ENCODE results near the gene DHRS1. TPM values are rescaled to one million over a fixed set of nuclear protein-coding genes. Genes with fewer than 3 reads are reported as not detected.
A peak's percentile ranks its signal among the peaks of the same experiment; 100 is the strongest.

DHRS1 gene
- total RNA-seq, 1 donor from 2014 or later, result 31.4 TPM

DNA sequence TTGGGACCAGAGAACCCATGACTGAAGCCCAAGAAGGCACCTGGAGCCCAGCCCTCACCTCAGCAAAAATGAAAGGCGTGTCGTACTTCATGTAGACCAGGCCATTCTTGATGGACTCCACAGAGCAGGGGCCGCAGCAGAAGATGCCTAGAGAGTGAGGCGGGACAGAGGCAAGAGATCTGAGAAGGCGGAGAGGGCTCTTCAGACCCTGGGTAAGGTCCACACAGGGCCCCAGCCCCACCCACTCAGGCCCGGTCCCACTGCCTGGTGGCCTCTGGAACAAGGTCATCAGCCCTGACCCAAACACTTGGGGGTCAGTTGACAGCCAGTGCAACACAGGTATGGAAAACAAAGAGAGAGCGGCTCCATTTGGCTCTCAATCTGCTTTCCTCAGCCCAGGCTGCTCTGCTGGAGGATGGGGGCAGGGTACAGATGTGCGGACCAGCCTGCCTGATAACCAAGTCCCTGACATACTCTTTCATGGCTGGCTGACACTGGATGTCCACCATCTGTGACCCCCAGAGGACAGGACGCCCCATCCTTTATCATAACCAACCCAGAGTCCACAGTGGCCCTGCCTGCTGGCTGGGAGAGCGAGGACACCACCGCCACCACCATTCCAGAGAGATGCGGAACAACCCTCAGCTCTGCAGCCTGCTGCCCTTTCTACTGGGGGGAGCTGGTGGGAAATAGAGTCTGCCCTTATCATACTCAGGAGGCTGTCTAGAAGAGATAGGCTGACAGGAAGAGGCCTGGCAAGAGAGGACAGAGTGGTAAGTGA is 43.5 kb downstream of the DHRS1 start:
- Mint-ChIP-seq H3K9me3 (no peaks in the 10 kb centered on the region), H3K27ac (peak overlapping the region; percentile 59), H3K36me3 (no peaks in the 10 kb centered on the region), H3K27me3 (no peaks in the 10 kb centered on the region), H3K4me1 (ENCODE audit: unreplicated experiment) (no peaks in the 10 kb centered on the region), H3K4me3 (no peak overlapping the region)
- no peak for DNase-seq (ENCODE audit: extremely low spot score, unreplicated experiment)
- TF ChIP-seq CTCF (conservative IDR thresholded peaks at IDR 0.05), result no peak

- Mint-ChIP-seq H3K9me3 (no peaks in the 10 kb centered on the region), H3K27me3 (no peaks in the 10 kb centered on the region), H3K27ac (no peak overlapping the region), H3K4me1 (ENCODE audit: unreplicated experiment) (no peaks in the 10 kb centered on the region), H3K36me3 (no peaks in the 10 kb centered on the region), H3K4me3 (no peak overlapping the region)
- no peak for TF ChIP-seq CTCF (conservative IDR thresholded peaks at IDR 0.05)
- no peak for DNase-seq (ENCODE audit: extremely low spot score, unreplicated experiment)
Observed at GRCh38 chr14:24255438-24255837, 44.1 kb downstream of the DHRS1 start.

DNA sequence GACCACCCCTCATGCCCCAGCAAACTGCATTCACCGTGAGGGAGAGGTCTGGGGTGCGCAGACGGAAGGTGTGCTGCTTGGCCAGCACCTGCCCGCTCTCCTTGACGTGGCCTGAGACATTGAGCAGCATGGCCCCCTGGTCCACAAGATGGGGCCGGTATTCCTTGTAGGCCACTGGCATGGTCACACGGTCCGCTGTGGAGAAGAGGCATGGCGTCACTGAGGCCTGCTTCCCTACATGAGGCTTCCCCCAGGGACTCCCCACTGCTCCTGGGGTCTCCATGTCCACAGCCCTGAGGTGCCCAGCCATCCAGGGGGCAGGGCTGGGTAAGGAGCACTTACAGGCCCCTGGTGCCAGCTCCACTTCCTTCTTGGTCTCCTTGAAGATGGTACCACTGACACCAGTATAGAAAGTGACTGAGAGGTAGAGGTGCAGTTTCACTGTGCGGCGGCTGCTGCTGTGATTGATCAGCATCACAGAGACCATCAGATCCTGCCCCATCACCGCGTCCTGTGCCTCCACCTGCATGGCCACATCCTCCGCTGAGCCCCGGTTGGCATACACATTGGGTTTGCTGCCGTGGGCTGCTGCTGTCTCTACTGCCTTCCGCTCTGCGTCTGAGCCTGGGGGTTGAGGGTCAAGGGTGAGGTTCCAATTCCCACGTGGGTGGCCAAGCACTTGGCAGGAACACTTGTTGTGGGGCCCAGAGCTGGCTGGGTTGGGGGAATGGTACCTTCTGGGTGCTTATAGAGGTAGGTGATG is 44.8 kb downstream of the DHRS1 start:
- TF ChIP-seq CTCF (conservative IDR thresholded peaks at IDR 0.05), result no peak
- H3K27ac Mint-ChIP-seq, result no peak overlapping the region
- H3K27me3 Mint-ChIP-seq, result no peaks in the 10 kb centered on the region
- no peak overlapping the region for H3K4me3 Mint-ChIP-seq
- no peak for DNase-seq (ENCODE audit: extremely low spot score, unreplicated experiment)
- H3K36me3 Mint-ChIP-seq, result no peaks in the 10 kb centered on the region
- H3K9me3 Mint-ChIP-seq, result no peaks in the 10 kb centered on the region
- no peaks in the 10 kb centered on the region for H3K4me1 Mint-ChIP-seq (ENCODE audit: unreplicated experiment)

- Mint-ChIP-seq H3K36me3 (no peaks in the 10 kb centered on the region), H3K9me3 (no peaks in the 10 kb centered on the region), H3K27me3 (no peaks in the 10 kb centered on the region), H3K27ac (peak overlapping the region; percentile 31), H3K4me3 (no peak overlapping the region), H3K4me1 (ENCODE audit: unreplicated experiment) (no peaks in the 10 kb centered on the region)
- no peak for TF ChIP-seq CTCF (conservative IDR thresholded peaks at IDR 0.05)
- no peak for DNase-seq (ENCODE audit: extremely low spot score, unreplicated experiment)
Observed at GRCh38 chr14:24253936-24254335, 45.6 kb downstream of the DHRS1 start.

GRCh38 chr14:24252289-24253124 is 47.1 kb downstream of the DHRS1 start:
- no peak overlapping the region for H3K27ac Mint-ChIP-seq
- H3K4me3 Mint-ChIP-seq, result no peak overlapping the region
- no peak for TF ChIP-seq CTCF (conservative IDR thresholded peaks at IDR 0.05)
- H3K4me1 Mint-ChIP-seq (ENCODE audit: unreplicated experiment), result no peaks in the 10 kb centered on the region
- H3K36me3 Mint-ChIP-seq, result no peaks in the 10 kb centered on the region
- peaks cover 2% of the 10 kb centered on the region for H3K27me3 Mint-ChIP-seq
- DNase-seq (ENCODE audit: extremely low spot score, unreplicated experiment), result no peak
- H3K9me3 Mint-ChIP-seq, result no peaks in the 10 kb centered on the region
